AG08396 (cell line): Measurements from ENCODE around the gene LDB2.

Source experiments
- DNase-seq: peaks from one replicate; pipeline ENCODE4 v3.0.0; 2012; ENCODE audit warnings: low spot score, mixed read lengths

The LDB2 gene

GRCh38 chr4:16757080-16757521, 141.3 kb downstream of the LDB2 start:
- DNase-seq = peak; percentile 12

- no peak for DNase-seq
Measured at GRCh38 chr4:16754104-16754503, 144.3 kb downstream of the LDB2 start.

GRCh38 chr4:16752150-16752549, 146.3 kb downstream of the LDB2 start:
- DNase-seq = no peak

- DNase-seq = no peak
Measured at GRCh38 chr4:16750882-16751642, 147.4 kb downstream of the LDB2 start.

- no peak for DNase-seq
Measured at GRCh38 chr4:16750216-16750615, 148.2 kb downstream of the LDB2 start.

GRCh38 chr4:16745887-16746286, 152.6 kb downstream of the LDB2 start:
- no peak for DNase-seq

- peak; percentile 57 for DNase-seq
Measured at GRCh38 chr4:16745009-16745635, 153.3 kb downstream of the LDB2 start.

GRCh38 chr4:16741287-16741686, 157.2 kb downstream of the LDB2 start:
- no peak for DNase-seq

GRCh38 chr4:16739997-16740624, 158.3 kb downstream of the LDB2 start:
- no peak for DNase-seq

GRCh38 chr4:16738558-16738957, 159.9 kb downstream of the LDB2 start:
- no peak for DNase-seq

- DNase-seq = no peak
Measured at GRCh38 chr4:16733509-16733908, 164.9 kb downstream of the LDB2 start.

- DNase-seq = no peak
Measured at GRCh38 chr4:16732741-16733140, 165.7 kb downstream of the LDB2 start.

GRCh38 chr4:16731776-16732380, 166.6 kb downstream of the LDB2 start:
- DNase-seq = no peak

GRCh38 chr4:16730522-16731205, 167.8 kb downstream of the LDB2 start:
- no peak for DNase-seq

GRCh38 chr4:16729336-16729735, 169.1 kb downstream of the LDB2 start:
- DNase-seq = no peak

- DNase-seq = no peak
Measured at GRCh38 chr4:16728849-16729248, 169.6 kb downstream of the LDB2 start.

- DNase-seq = no peak
Measured at GRCh38 chr4:16728111-16728510, 170.3 kb downstream of the LDB2 start.

- DNase-seq = no peak
Measured at GRCh38 chr4:16727218-16727617, 171.2 kb downstream of the LDB2 start.

- DNase-seq = no peak
Measured at GRCh38 chr4:16726368-16727050, 171.9 kb downstream of the LDB2 start.

- DNase-seq = no peak
Measured at GRCh38 chr4:16725252-16725651, 173.2 kb downstream of the LDB2 start.

GRCh38 chr4:16722416-16722815, 176.0 kb downstream of the LDB2 start:
- DNase-seq = no peak
